ENCODE results near the gene GPN2.

Gene GPN2

DNA sequence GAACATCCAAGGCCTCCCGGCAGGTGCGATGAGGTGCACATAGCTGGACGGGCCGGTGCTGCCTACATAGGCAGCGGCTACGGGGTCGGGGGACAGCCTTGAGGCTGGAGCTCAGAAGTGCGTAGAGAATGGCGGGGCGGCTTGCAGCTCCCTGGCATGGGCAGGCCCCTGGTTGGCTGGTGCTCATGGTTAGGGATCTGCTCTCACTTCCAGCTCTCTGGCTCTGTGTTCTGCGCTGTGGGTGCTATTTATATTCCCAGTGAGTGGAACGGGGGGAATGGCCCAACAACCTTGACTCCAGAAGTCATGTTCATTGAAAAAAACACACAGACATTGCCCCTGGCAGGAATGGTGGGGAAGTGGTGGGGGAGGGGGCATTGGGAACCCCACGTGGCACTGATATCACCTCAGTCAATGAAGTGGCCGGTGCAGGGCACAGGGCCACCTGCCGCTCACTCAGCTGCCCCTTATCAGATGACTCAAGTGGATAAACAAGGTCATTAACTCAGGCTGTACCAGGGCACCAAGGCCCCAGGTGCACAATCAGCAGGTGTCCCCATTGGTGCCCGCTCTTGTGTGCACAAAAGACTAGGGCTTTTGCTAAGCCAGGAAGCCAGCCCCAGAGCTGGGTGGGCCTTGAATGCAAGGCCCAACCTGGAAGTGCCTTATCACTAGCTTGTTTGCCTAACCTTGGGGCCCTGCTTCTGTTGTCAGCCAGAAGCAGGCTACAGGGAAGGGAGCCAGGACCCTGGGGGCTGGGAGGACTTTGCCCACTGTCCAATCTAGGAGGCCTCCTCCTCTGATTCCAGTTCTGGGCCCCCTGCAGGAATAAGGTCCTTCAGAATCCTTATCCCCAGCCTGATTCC lies 23.9 kb upstream of the GPN2 start, which contains the start of gene NR0B2:
NR0B2 (minus strand) TSS at position 222 of the 866 bp plus-strand sequence; CDS start at position 187, 35 bp downstream.
- Histone ChIP-seq H3K4me3 (replicated peaks; ENCODE audit: insufficient read depth, low read length) (no peak within 1 kb of the TSS), H3K27ac (replicated peaks) (no peak within 1 kb of the TSS)
- DNase-seq (ENCODE audit: low read depth in 1 of 2, low spot score in 1 of 2), result no peak

DNA sequence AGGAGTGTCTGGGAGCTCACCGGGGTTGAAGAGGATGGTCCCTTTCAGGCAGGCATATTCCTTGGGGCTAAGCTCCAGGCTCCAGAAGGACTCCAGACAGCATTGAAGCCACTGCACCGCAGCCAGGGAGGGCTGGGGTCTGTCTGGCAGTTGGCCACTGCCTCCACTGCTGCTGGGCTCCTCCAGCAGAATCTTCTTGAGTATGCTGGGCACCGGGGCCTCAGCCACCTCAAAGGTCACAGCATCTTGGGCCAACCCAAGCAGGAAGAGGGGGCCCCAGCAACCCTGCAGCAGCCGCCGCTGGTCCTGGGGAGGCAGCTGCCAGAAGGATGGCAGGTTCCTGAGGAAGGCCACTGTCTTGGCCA lies 23.3 kb upstream of the GPN2 start:
- no peaks in the 10 kb centered on the region for H3K27me3 ChIP-seq (ENCODE audit: insufficient read depth, poor library complexity, severe bottlenecking)
- no peak for DNase-seq (ENCODE audit: low read depth in 1 of 2, low spot score in 1 of 2)

More for the DNA sequence above, 23.9 kb upstream of the GPN2 start, which contains the start of gene NR0B2:
- TF ChIP-seq GABPA (IDR thresholded peaks at IDR 0.05; ENCODE audit: low read depth), result no peak
- no peaks in the 10 kb centered on the region for H3K27me3 ChIP-seq (ENCODE audit: insufficient read depth, poor library complexity, severe bottlenecking)

DNA sequence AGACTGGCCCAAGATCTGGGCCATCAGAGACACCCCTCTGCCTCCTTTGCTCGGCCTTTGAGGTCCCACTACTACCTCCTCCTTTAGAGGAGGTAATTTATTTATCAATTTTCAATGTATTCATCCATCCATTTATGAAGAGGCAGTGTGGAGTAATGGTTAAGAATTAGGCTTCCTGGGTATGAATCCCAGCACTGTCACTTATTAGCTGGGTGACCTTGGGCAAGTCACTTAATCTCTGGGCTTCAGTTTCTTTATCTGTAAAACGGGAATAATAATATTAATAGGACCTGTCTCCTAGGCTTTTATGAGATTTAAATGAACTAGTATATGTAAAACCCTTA lies 22.0 kb upstream of the GPN2 start:
- no peak for DNase-seq (ENCODE audit: low read depth in 1 of 2, low spot score in 1 of 2)
- TF ChIP-seq SPI1 (IDR thresholded peaks at IDR 0.05; ENCODE audit: borderline replicate concordance, low read depth) (no peak), POLR2AphosphoS5 (IDR thresholded peaks at IDR 0.05; ENCODE audit: low read depth) (no peak), GABPA (IDR thresholded peaks at IDR 0.05; ENCODE audit: low read depth) (no peak)
- TF ChIP-seq, protein P1, sequence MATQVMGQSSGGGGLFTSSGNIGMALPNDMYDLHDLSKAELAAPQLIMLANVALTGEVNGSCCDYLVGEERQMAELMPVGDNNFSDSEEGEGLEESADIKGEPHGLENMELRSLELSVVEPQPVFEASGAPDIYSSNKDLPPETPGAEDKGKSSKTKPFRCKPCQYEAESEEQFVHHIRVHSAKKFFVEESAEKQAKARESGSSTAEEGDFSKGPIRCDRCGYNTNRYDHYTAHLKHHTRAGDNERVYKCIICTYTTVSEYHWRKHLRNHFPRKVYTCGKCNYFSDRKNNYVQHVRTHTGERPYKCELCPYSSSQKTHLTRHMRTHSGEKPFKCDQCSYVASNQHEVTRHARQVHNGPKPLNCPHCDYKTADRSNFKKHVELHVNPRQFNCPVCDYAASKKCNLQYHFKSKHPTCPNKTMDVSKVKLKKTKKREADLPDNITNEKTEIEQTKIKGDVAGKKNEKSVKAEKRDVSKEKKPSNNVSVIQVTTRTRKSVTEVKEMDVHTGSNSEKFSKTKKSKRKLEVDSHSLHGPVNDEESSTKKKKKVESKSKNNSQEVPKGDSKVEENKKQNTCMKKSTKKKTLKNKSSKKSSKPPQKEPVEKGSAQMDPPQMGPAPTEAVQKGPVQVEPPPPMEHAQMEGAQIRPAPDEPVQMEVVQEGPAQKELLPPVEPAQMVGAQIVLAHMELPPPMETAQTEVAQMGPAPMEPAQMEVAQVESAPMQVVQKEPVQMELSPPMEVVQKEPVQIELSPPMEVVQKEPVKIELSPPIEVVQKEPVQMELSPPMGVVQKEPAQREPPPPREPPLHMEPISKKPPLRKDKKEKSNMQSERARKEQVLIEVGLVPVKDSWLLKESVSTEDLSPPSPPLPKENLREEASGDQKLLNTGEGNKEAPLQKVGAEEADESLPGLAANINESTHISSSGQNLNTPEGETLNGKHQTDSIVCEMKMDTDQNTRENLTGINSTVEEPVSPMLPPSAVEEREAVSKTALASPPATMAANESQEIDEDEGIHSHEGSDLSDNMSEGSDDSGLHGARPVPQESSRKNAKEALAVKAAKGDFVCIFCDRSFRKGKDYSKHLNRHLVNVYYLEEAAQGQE (IDR thresholded peaks at IDR 0.05; ENCODE audit: insufficient replicate concordance, low read depth), result no peak
- TF ChIP-seq, protein P2, sequence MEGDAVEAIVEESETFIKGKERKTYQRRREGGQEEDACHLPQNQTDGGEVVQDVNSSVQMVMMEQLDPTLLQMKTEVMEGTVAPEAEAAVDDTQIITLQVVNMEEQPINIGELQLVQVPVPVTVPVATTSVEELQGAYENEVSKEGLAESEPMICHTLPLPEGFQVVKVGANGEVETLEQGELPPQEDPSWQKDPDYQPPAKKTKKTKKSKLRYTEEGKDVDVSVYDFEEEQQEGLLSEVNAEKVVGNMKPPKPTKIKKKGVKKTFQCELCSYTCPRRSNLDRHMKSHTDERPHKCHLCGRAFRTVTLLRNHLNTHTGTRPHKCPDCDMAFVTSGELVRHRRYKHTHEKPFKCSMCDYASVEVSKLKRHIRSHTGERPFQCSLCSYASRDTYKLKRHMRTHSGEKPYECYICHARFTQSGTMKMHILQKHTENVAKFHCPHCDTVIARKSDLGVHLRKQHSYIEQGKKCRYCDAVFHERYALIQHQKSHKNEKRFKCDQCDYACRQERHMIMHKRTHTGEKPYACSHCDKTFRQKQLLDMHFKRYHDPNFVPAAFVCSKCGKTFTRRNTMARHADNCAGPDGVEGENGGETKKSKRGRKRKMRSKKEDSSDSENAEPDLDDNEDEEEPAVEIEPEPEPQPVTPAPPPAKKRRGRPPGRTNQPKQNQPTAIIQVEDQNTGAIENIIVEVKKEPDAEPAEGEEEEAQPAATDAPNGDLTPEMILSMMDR (IDR thresholded peaks at IDR 0.05; ENCODE audit: insufficient read depth, low read length), result no peak
- Histone ChIP-seq H3K4me3 (replicated peaks; ENCODE audit: insufficient read depth, low read length) (no peak overlapping the region), H3K27ac (replicated peaks) (no peak overlapping the region), H3K27me3 (ENCODE audit: insufficient read depth, poor library complexity, severe bottlenecking) (no peaks in the 10 kb centered on the region)

More for the DNA sequence above, 23.3 kb upstream of the GPN2 start:
- TF ChIP-seq POLR2AphosphoS5 (IDR thresholded peaks at IDR 0.05; ENCODE audit: low read depth) (no peak), SPI1 (IDR thresholded peaks at IDR 0.05; ENCODE audit: borderline replicate concordance, low read depth) (no peak), GABPA (IDR thresholded peaks at IDR 0.05; ENCODE audit: low read depth) (no peak)
- TF ChIP-seq, protein P2 (IDR thresholded peaks at IDR 0.05; ENCODE audit: insufficient read depth, low read length), result no peak
- TF ChIP-seq, protein P1 (IDR thresholded peaks at IDR 0.05; ENCODE audit: insufficient replicate concordance, low read depth), result no peak
- Histone ChIP-seq H3K4me3 (replicated peaks; ENCODE audit: insufficient read depth, low read length) (no peak overlapping the region), H3K27ac (replicated peaks) (no peak overlapping the region)

DNA sequence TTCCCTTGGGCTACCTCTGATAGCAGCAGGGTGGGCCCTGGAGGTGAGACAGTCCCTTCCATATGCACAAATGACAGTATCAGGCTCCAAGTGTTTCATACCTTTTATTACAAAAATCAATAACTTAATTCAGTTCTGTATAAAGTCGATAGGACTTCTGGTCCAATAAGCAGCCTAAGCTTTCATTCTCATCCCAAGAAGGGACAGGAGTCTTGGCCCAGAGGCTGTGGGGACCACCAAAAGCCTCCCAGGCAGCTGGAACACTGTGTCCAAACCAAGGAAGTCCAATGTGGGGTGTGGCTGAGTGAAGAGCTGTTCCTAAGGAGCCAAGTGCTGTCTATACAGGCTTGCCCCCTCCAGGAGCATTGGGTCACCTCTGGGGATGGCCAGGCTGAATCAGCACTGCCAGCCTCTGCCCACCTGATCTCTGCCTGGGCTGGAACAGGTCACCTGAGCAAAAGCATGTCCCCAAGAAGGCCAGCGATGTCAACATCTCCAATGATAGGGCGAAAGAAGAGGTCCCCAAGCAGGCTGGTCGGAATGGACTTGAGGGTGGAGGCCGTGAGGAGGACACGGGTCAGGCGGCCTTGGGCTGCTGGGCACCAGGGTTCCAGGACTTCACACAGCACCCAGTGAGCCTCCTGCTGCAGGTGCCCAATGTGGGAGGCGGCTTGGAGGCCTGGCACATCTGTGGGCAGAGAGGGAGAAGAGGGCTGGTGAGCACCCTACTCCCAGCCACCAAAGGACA lies 21.5 kb upstream of the GPN2 start:
- H3K27me3 ChIP-seq (ENCODE audit: insufficient read depth, poor library complexity, severe bottlenecking), result no peaks in the 10 kb centered on the region
- DNase-seq (ENCODE audit: low read depth in 1 of 2, low spot score in 1 of 2), result no peak
- TF ChIP-seq GABPA (IDR thresholded peaks at IDR 0.05; ENCODE audit: low read depth), result no peak
- TF ChIP-seq SPI1 (IDR thresholded peaks at IDR 0.05; ENCODE audit: borderline replicate concordance, low read depth), result no peak
- TF ChIP-seq POLR2AphosphoS5 (IDR thresholded peaks at IDR 0.05; ENCODE audit: low read depth), result no peak
- TF ChIP-seq, protein P1 (IDR thresholded peaks at IDR 0.05; ENCODE audit: insufficient replicate concordance, low read depth), result no peak
- TF ChIP-seq, protein P2 (IDR thresholded peaks at IDR 0.05; ENCODE audit: insufficient read depth, low read length), result no peak
- H3K27ac ChIP-seq (replicated peaks), result no peak overlapping the region
- no peak overlapping the region for H3K4me3 ChIP-seq (replicated peaks; ENCODE audit: insufficient read depth, low read length)
